GM04503 (cell line): ENCODE data around the gene FANCE.
"Not testable (repeated sequence)": the region's sequence is repeated elsewhere in the genome, so short reads cannot be mapped to it uniquely, and the experiment has no call there.

Experiments used
- DNase-seq: peaks from one replicate; pipeline ENCODE4 v3.0.0-alpha.2; 2012; ENCODE audit warnings: low read depth

The FANCE gene

GRCh38 chr6:35499372-35499771 is 47.2 kb downstream of the FANCE start:
- DNase-seq, result no peak

- no peak for DNase-seq
Observed at GRCh38 chr6:35500782-35501181, 48.6 kb downstream of the FANCE start.

- DNase-seq, result no peak
Observed at GRCh38 chr6:35501784-35502183, 49.6 kb downstream of the FANCE start.

GRCh38 chr6:35503534-35503933 is 51.4 kb downstream of the FANCE start:
- DNase-seq, result no peak

- no peak for DNase-seq
Observed at GRCh38 chr6:35505999-35506412, 53.9 kb downstream of the FANCE start.

GRCh38 chr6:35506536-35506935 is 54.4 kb downstream of the FANCE start:
- DNase-seq, result no peak

- DNase-seq, result no peak
Observed at GRCh38 chr6:35507221-35507620, 55.1 kb downstream of the FANCE start.

- DNase-seq, result no peak
Observed at GRCh38 chr6:35508027-35508426, 55.9 kb downstream of the FANCE start.

- DNase-seq, result no peak
Observed at GRCh38 chr6:35508542-35508941, 56.4 kb downstream of the FANCE start.

- DNase-seq, result no peak
Observed at GRCh38 chr6:35510916-35511561, 58.9 kb downstream of the FANCE start.

- DNase-seq, result no peak
Observed at GRCh38 chr6:35511562-35511941, 59.4 kb downstream of the FANCE start.

- DNase-seq, result no peak
Observed at GRCh38 chr6:35512006-35512405, 59.9 kb downstream of the FANCE start.

GRCh38 chr6:35512740-35513139 is 60.6 kb downstream of the FANCE start, which contains the start of gene TULP1:
Gene TULP1 (minus strand): TSS chr6:35512896. CDS start chr6:35512858, 38 bp downstream.
- DNase-seq, result no peak

GRCh38 chr6:35514587-35514986 is 62.4 kb downstream of the FANCE start:
- DNase-seq, result no peak

GRCh38 chr6:35515939-35516338 is 63.8 kb downstream of the FANCE start:
- not testable (repeated sequence) for DNase-seq
